HG03460 (cell line): ENCODE data around the gene CAPN11.
A peak's percentile ranks its signal among the peaks of the same experiment; 100 is the strongest.
"Not testable (repeated sequence)": the region's sequence is repeated elsewhere in the genome, so short reads cannot be mapped to it uniquely, and the experiment has no call there.

ENCODE experiments used
- ATAC-seq: cut with Tn5 transposase; IDR thresholded peaks from one replicate; pipeline ENCODE4 v1.9.1; 2021; ENCODE audit not compliant: unreplicated experiment

The CAPN11 gene

GRCh38 chr6:44129841-44130322 lies 28.7 kb upstream of the CAPN11 start:
- ATAC-seq, result no peak

- ATAC-seq, result no peak
These were observed 26.7 kb upstream of the CAPN11 start for GRCh38 chr6:44131892-44132291.

GRCh38 chr6:44132476-44132875 lies 26.1 kb upstream of the CAPN11 start:
- ATAC-seq, result no peak

GRCh38 chr6:44133003-44133931 lies 25.4 kb upstream of the CAPN11 start:
- no peak for ATAC-seq

GRCh38 chr6:44133981-44134711 lies 24.5 kb upstream of the CAPN11 start:
- no peak for ATAC-seq

GRCh38 chr6:44135173-44135758 lies 23.4 kb upstream of the CAPN11 start:
- no peak for ATAC-seq

GRCh38 chr6:44135875-44136274 lies 22.7 kb upstream of the CAPN11 start:
- ATAC-seq, result no peak

- no peak for ATAC-seq
These were observed 19.8 kb upstream of the CAPN11 start for GRCh38 chr6:44138717-44139350.

- no peak for ATAC-seq
These were observed 19.3 kb upstream of the CAPN11 start for GRCh38 chr6:44139351-44139743.

- no peak for ATAC-seq
These were observed 15.8 kb upstream of the CAPN11 start for GRCh38 chr6:44142835-44143234.

GRCh38 chr6:44143731-44144130 lies 14.9 kb upstream of the CAPN11 start:
- ATAC-seq, result no peak

- not testable (repeated sequence) for ATAC-seq
These were observed 14.1 kb upstream of the CAPN11 start for GRCh38 chr6:44144536-44144935.

GRCh38 chr6:44145839-44146238 lies 12.8 kb upstream of the CAPN11 start:
- no peak for ATAC-seq

- ATAC-seq, result no peak
These were observed 11.9 kb upstream of the CAPN11 start for GRCh38 chr6:44146685-44147084.

GRCh38 chr6:44147256-44147655 lies 11.4 kb upstream of the CAPN11 start:
- ATAC-seq, result no peak

GRCh38 chr6:44148306-44148705 lies 10.3 kb upstream of the CAPN11 start:
- no peak for ATAC-seq

GRCh38 chr6:44149369-44150012 lies 9.1 kb upstream of the CAPN11 start:
- ATAC-seq, result no peak

GRCh38 chr6:44150317-44150917 lies 8.2 kb upstream of the CAPN11 start:
- no peak for ATAC-seq

- peak; percentile 55 for ATAC-seq
These were observed 7.1 kb upstream of the CAPN11 start for GRCh38 chr6:44151348-44152108.

GRCh38 chr6:44152109-44152461 lies 6.5 kb upstream of the CAPN11 start:
- no peak for ATAC-seq
